Keratinocyte (primary cell): Measurements from ENCODE around the gene CYBB. TPM values are rescaled to one million over a fixed set of nuclear protein-coding genes. Genes with fewer than 3 reads are reported as not detected.

Source experiments
- DNase-seq: peaks from one replicate; pipeline ENCODE4 v3.0.0-alpha.2; 2011; ENCODE audit warnings: low read depth, missing footprints, low spot score
- FAIRE-seq: peaks from 2 replicates; lab custom pipeline; 2011; peaks lifted over from hg19 to GRCh38; lab: Jason Lieb, UNC
- H2AFZ ChIP-seq: 2 replicates; pipeline ENCODE4 v1.6.0; 2012; ENCODE audit warnings: low read length, control low read depth, inconsistent platforms; ENCODE audit not compliant: control insufficient read depth
- H3K27ac ChIP-seq: 2 replicates; pipeline ENCODE4 v1.5.1; 2011; ENCODE audit warnings: low read length; ENCODE audit not compliant: control insufficient read depth, insufficient read depth
- H3K27me3 ChIP-seq: 3 replicates; pipeline ENCODE4 v1.6.0; 2011; ENCODE audit warnings: low read length; ENCODE audit not compliant: control insufficient read depth, insufficient read depth; ENCODE audit errors: extremely low read depth
- H3K36me3 ChIP-seq, 2 experiments: 2 replicates in 1 of 2; 3 replicates in 1 of 2; pipeline ENCODE4 v1.5.1; 2011; ENCODE audit warnings: low read length in 2 of 2, mild to moderate bottlenecking in 1 of 2; ENCODE audit not compliant: control insufficient read depth in 2 of 2, insufficient read depth in 2 of 2; ENCODE audit errors: extremely low read depth in 1 of 2
- H3K4me1 ChIP-seq: 3 replicates; pipeline ENCODE4 v1.5.1; 2011; ENCODE audit warnings: low read length; ENCODE audit not compliant: control insufficient read depth, insufficient read depth; ENCODE audit errors: extremely low read depth
- H3K4me2 ChIP-seq: 3 replicates; pipeline ENCODE4 v1.6.0; 2011; ENCODE audit warnings: low read depth, low read length; ENCODE audit not compliant: control insufficient read depth, insufficient read depth; ENCODE audit errors: extremely low read depth
- H3K4me3 ChIP-seq, 3 experiments: fragments of 200-600 bp in 1 of 3; sonication (generic) in 1 of 3; 2 replicates in 2 of 3; 3 replicates in 1 of 3; pipeline ENCODE4 v1.5.1; 2011 to 2016; ENCODE audit warnings: low read length in 3 of 3, mild to moderate bottlenecking in 3 of 3, control low read depth in 2 of 3, inconsistent platforms in 1 of 3, low read depth in 1 of 3, mixed read lengths in 1 of 3, mixed run types in 1 of 3, moderate library complexity in 1 of 3; ENCODE audit not compliant: control insufficient read depth in 2 of 3, insufficient read depth in 2 of 3; ENCODE audit errors: extremely low read depth in 1 of 3
- H3K79me2 ChIP-seq: 2 replicates; pipeline ENCODE4 v1.6.0; 2012; ENCODE audit warnings: low read length; ENCODE audit not compliant: control insufficient read depth, insufficient read depth
- H3K9ac ChIP-seq: 3 replicates; pipeline ENCODE4 v1.6.0; 2011; ENCODE audit warnings: low read length; ENCODE audit not compliant: control insufficient read depth, insufficient read depth; ENCODE audit errors: extremely low read depth
- H3K9me1 ChIP-seq: 3 replicates; pipeline ENCODE4 v1.6.0; 2011; ENCODE audit warnings: low read length; ENCODE audit not compliant: control insufficient read depth, insufficient read depth; ENCODE audit errors: extremely low read depth
- H3K9me3 ChIP-seq: 2 replicates; pipeline ENCODE4 v1.5.1; 2012; ENCODE audit warnings: low read depth, low read length; ENCODE audit not compliant: control insufficient read depth
- H4K20me1 ChIP-seq: 3 replicates; pipeline ENCODE4 v1.6.0; 2011; ENCODE audit warnings: low read length; ENCODE audit not compliant: control insufficient read depth, insufficient read depth; ENCODE audit errors: extremely low read depth
- CTCF ChIP-seq, 3 experiments: IDR thresholded peaks in 1 of 3; conservative IDR thresholded peaks in 1 of 3; optimal IDR thresholded peaks in 1 of 3; 2 replicates in 2 of 3; 3 replicates in 1 of 3; pipeline versions ENCODE3 to v1.5.1; 2011; ENCODE audit warnings: low read length in 3 of 3, mild to moderate bottlenecking in 3 of 3, moderate library complexity in 2 of 3, control low read depth in 1 of 3, inconsistent platforms in 1 of 3; ENCODE audit not compliant: insufficient read depth in 2 of 3; ENCODE audit errors: extremely low read depth in 1 of 3
- EZH2 ChIP-seq: IDR thresholded peaks from one replicate; pipeline ENCODE4 v1.6.1; 2012; ENCODE audit warnings: inconsistent platforms, mild to moderate bottlenecking, low read length, moderate library complexity
- dilution Hi-C: fragments of 300-500 bp; cut with MboI; formaldehyde crosslinking; loops from one replicate; pipeline ENCODE4 v1.7.0; 2020; ENCODE audit warnings: low sequenced_read_pairs; ENCODE audit not compliant: extremely low pct_ligation_motif_present
- polyA plus RNA-seq, 5 experiments: library from polyadenylated mRNA; depleted of rRNA in 3 of 5; stranded (reverse) in 3 of 5; stranded (forward) in 1 of 5; unstranded in 1 of 5; fragments of >200 nt; gene quantifications; 1 replicate in 1 of 5; 2 replicates in 3 of 5; 3 replicates in 1 of 5; pipeline versions ENCODE4 v1.2.1 to v1.2.3, GENCODE V29; 2011 to 2012; ENCODE audit warnings: missing spikeins in 2 of 5, low read depth in 1 of 5, low replicate concordance in 1 of 5

Gene CYBB
- polyA plus RNA-seq, 1 donor (not counting 4 experiments of a cell fraction or from before 2014, with no cell fraction given): 0.03 TPM

GRCh38 chrX:37785569-37785968, 5.7 kb downstream of the CYBB start:
- Histone ChIP-seq H3K4me1 (no peaks in the 10 kb centered on the region), H2AFZ (no peak overlapping the region), H3K9me1 (no peaks in the 10 kb centered on the region), H3K79me2 (no peaks in the 10 kb centered on the region), H3K4me2 (no peak overlapping the region), H3K9me3 (no peaks in the 10 kb centered on the region), H4K20me1 (no peaks in the 10 kb centered on the region), H3K27me3 (no peaks in the 10 kb centered on the region), H3K36me3 (no peaks in the 10 kb centered on the region), H3K4me3 (no peak overlapping the region), H3K27ac (no peak overlapping the region), H3K9ac (no peak overlapping the region)
- FAIRE-seq: no peak
- no peak for DNase-seq
- TF ChIP-seq CTCF (optimal IDR thresholded peaks at IDR 0.05 in 1 of 3, IDR thresholded peaks at IDR 0.05 in 1 of 3, conservative IDR thresholded peaks at IDR 0.05 in 1 of 3; ENCODE audit: extremely low read depth in 1 of 3, insufficient read depth in 2 of 3, low read length in 3 of 3) (no peak), EZH2 (no peak)
- dilution Hi-C loops: no loop called here

GRCh38 chrX:37786624-37787422, 7.0 kb downstream of the CYBB start:
- FAIRE-seq: no peak
- H3K4me1 ChIP-seq: no peaks in the 10 kb centered on the region
- H2AFZ ChIP-seq: no peak overlapping the region
- no peak overlapping the region for H3K9ac ChIP-seq
- no peak overlapping the region for H3K4me3 ChIP-seq
- no peaks in the 10 kb centered on the region for H3K79me2 ChIP-seq
- dilution Hi-C loops: no loop called here
- no peaks in the 10 kb centered on the region for H4K20me1 ChIP-seq
- H3K27ac ChIP-seq: no peak overlapping the region
- DNase-seq: no peak
- H3K9me1 ChIP-seq: no peaks in the 10 kb centered on the region
- TF ChIP-seq CTCF (optimal IDR thresholded peaks at IDR 0.05 in 1 of 3, IDR thresholded peaks at IDR 0.05 in 1 of 3, conservative IDR thresholded peaks at IDR 0.05 in 1 of 3; ENCODE audit: extremely low read depth in 1 of 3, insufficient read depth in 2 of 3, low read length in 3 of 3) (no peak), EZH2 (no peak)
- no peaks in the 10 kb centered on the region for H3K9me3 ChIP-seq
- no peaks in the 10 kb centered on the region for H3K27me3 ChIP-seq
- H3K4me2 ChIP-seq: no peak overlapping the region
- H3K36me3 ChIP-seq: no peaks in the 10 kb centered on the region
